ENCODE data around the gene KXD1.
"Not testable (repeated sequence)": the region's sequence is repeated elsewhere in the genome, so short reads cannot be mapped to it uniquely, and the experiment has no call there.

The KXD1 gene

GRCh38 chr19:18536475-18536874 is 21.2 kb upstream of the KXD1 start:
- no peak for DNase-seq (ENCODE audit: low read depth)

GRCh38 chr19:18537431-18537830 is 20.2 kb upstream of the KXD1 start:
- no peak for DNase-seq (ENCODE audit: low read depth)

- no peak for DNase-seq (ENCODE audit: low read depth)
Observed at GRCh38 chr19:18538115-18538514, 19.6 kb upstream of the KXD1 start.

- DNase-seq (ENCODE audit: low read depth) = no peak
Observed at GRCh38 chr19:18539372-18539771, 18.3 kb upstream of the KXD1 start.

- DNase-seq (ENCODE audit: low read depth) = not testable (repeated sequence)
Observed at GRCh38 chr19:18540200-18540599, 17.5 kb upstream of the KXD1 start.

GRCh38 chr19:18541258-18541991 is 16.2 kb upstream of the KXD1 start:
- no peak for DNase-seq (ENCODE audit: low read depth)

GRCh38 chr19:18541992-18542940 is 15.4 kb upstream of the KXD1 start:
- DNase-seq (ENCODE audit: low read depth) = no peak

- peak; percentile 91 for DNase-seq (ENCODE audit: low read depth)
Observed at GRCh38 chr19:18542941-18543813, 14.5 kb upstream of the KXD1 start, which contains the start of gene FKBP8. Gene FKBP8 (minus strand): TSS chr19:18543573. CDS start chr19:18541970, 1,603 bp downstream.

GRCh38 chr19:18543814-18544475 is 13.7 kb upstream of the KXD1 start:
- DNase-seq (ENCODE audit: low read depth) = peak; percentile 33

GRCh38 chr19:18551631-18552030 is 6.0 kb upstream of the KXD1 start:
- DNase-seq (ENCODE audit: low read depth) = no peak

GRCh38 chr19:18558202-18558555 is 509 bp downstream of the KXD1 start:
- DNase-seq (ENCODE audit: low read depth) = no peak

- no peak for DNase-seq (ENCODE audit: low read depth)
Observed at GRCh38 chr19:18558604-18559003, 934 bp downstream of the KXD1 start.

GRCh38 chr19:18559685-18560084 is 2.0 kb downstream of the KXD1 start:
- no peak for DNase-seq (ENCODE audit: low read depth)

DNA sequence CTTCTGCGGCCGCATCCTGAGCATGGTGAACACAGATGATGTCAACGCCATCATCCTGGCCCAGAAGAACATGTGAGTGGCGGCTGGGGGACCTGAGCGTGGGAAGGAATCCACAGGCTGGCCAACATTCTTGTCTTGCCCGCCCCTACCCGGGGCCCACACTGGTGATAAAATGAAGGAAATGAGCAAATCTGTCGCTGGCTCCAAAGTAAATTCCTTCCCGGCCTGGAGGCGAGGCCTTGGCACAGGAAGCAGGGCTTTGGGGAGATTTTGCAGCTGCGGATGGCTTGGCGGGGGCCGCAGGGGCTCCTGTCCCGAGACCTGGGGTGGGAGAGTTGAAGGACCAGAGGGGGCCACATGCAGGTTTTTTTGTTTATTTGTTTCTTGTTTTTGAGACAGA is 4.4 kb downstream of the KXD1 start:
- DNase-seq (ENCODE audit: low read depth) = no peak

- no peak for DNase-seq (ENCODE audit: low read depth)
Observed at GRCh38 chr19:18566953-18567352, 9.3 kb downstream of the KXD1 start.

- DNase-seq (ENCODE audit: low read depth) = no peak
Observed at GRCh38 chr19:18568367-18568766, 10.7 kb downstream of the KXD1 start.

- peak; percentile 97 for DNase-seq (ENCODE audit: low read depth)
Observed at GRCh38 chr19:18571564-18572344, 14.1 kb downstream of the KXD1 start, which contains the start of gene UBA52. Gene UBA52 (plus strand): TSS chr19:18571857. CDS start chr19:18573301, 1,444 bp downstream.

DNA sequence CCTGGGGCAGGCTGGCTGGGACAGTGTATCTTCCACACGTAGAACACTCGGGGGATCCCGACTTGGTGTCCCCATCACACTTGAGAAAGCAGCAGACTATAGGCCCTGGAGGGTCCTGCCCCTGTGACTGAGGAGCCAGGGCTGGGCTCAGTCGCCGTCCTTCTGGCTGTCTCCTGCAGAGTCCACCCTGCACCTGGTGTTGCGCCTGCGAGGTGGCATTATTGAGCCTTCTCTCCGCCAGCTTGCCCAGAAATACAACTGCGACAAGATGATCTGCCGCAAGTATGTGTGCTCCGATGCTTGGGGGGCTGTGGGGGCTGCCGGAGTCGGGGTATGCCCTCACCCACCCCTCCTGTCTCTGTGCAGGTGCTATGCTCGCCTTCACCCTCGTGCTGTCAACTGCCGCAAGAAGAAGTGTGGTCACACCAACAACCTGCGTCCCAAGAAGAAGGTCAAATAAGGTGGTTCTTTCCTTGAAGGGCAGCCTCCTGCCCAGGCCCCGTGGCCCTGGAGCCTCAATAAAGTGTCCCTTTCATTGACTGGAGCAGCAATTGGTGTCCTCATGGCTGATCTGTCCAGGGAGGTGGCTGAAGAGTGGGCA is 17.1 kb downstream of the KXD1 start:
- no peak for DNase-seq (ENCODE audit: low read depth)

- no peak for DNase-seq (ENCODE audit: low read depth)
Observed at GRCh38 chr19:18576383-18576782, 18.7 kb downstream of the KXD1 start.

DNA sequence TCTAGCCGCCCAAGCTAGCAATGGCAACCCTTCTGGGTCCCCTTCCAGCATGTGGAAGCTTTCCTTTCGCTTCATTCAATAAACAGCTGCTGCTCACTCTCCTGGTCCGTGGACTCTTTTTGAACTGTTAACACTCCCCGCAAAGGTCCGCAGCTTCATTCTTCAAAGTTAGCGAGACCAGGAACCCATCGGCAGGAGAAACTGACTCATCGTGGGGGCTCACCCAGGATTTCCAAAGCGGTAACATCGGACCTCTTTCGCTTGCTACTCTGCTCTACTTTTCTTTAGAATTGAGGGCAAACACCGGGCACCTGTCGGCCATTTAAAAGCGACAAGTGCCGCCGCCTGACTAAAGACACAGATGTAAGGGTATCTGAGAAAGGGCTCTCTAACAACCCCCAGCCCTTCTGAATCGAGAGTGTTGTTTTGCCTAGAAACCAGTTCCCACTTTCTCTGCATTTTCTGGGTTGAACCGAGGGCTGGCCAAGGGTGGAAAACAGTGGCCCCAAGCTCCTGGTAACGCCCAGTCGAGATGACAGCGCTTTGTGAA is 19.8 kb downstream of the KXD1 start:
- no peak for DNase-seq (ENCODE audit: low read depth)

Measured in stimulated activated CD8-positive, alpha-beta memory T cell treated with anti-CD3 and anti-CD28 coated beads, Interleukin-7, amount 100 ng/mL, for 24 hours (primary cell).